ENCODE data around the gene GIPC3. TPM values are rescaled to one million over a fixed set of nuclear protein-coding genes. Genes with fewer than 3 reads are reported as not detected.

The GIPC3 gene
- total and polyA plus RNA-seq, 2 experiments from 2014 or later: 0.48 to 0.59 TPM

- TF ChIP-seq CTCF (conservative IDR thresholded peaks at IDR 0.05; ENCODE audit: low read depth in 2 of 2) (no peak), JUNB (IDR thresholded peaks at IDR 0.05; ENCODE audit: unreplicated experiment) (no peak), REST (IDR thresholded peaks at IDR 0.05; ENCODE audit: unreplicated experiment) (no peak), POLR2AphosphoS5 (IDR thresholded peaks at IDR 0.05; ENCODE audit: low read depth) (no peak), NANOG (IDR thresholded peaks at IDR 0.05; ENCODE audit: borderline replicate concordance) (no peak), STAT1 (IDR thresholded peaks at IDR 0.05; ENCODE audit: unreplicated experiment) (no peak), CREB1 (CRISPR knock-in tag; IDR thresholded peaks at IDR 0.05; ENCODE audit: low read depth) (no peak), EZH2 (IDR thresholded peaks at IDR 0.05; ENCODE audit: low read depth, unreplicated experiment) (no peak), ETS1 (IDR thresholded peaks at IDR 0.05) (no peak), ZNF114 (CRISPR knock-in tag; IDR thresholded peaks at IDR 0.05) (no peak), ZNF462 (CRISPR knock-in tag; IDR thresholded peaks at IDR 0.05) (no peak), ZNF331 (CRISPR knock-in tag; IDR thresholded peaks at IDR 0.05; ENCODE audit: low read depth) (no peak)
- Histone ChIP-seq H3K36me3 (ENCODE audit: insufficient read depth) (no peaks in the 10 kb centered on the region), H3K79me2 (replicated peaks; ENCODE audit: insufficient read depth) (no peaks in the 10 kb centered on the region), H3K4me3 (no peak overlapping the region), H3K4me1 (ENCODE audit: insufficient read depth) (peaks cover 10% of the 10 kb centered on the region), H4K20me1 (replicated peaks; ENCODE audit: insufficient read depth) (no peaks in the 10 kb centered on the region), H3K27me3 (ENCODE audit: insufficient read depth) (peaks cover 11% of the 10 kb centered on the region), H3K9me2 (ENCODE audit: insufficient read depth) (no peaks in the 10 kb centered on the region), H3K4me2 (no peak overlapping the region), H2AFZ (no peak overlapping the region), H3F3A (replicated peaks; ENCODE audit: low read depth) (peaks cover 4% of the 10 kb centered on the region; the same call in 1 of the 2 replicates), H3K27ac (ENCODE audit: low read depth) (no peak overlapping the region)
- Mint-ChIP-seq H3K4me3 (no peak overlapping the region), H3K27me3 (ENCODE audit: insufficient read depth, low read depth, poor library complexity) (peaks cover 10% of the 10 kb centered on the region), H3K9me3 (no peaks in the 10 kb centered on the region), H3K36me3 (ENCODE audit: low read depth) (peaks cover 4% of the 10 kb centered on the region; the same call in 1 of the 3 replicates), H3K27ac (no peak overlapping the region), H3K4me1 (peaks cover 11% of the 10 kb centered on the region)
- DNase-seq (ENCODE audit: low spot score) (no peak), ATAC-seq (no peak)
These were observed 19.7 kb downstream of the GIPC3 start for GRCh38 chr19:3604987-3605343.
